ENCODE results near the gene SYNE1.

DNA sequence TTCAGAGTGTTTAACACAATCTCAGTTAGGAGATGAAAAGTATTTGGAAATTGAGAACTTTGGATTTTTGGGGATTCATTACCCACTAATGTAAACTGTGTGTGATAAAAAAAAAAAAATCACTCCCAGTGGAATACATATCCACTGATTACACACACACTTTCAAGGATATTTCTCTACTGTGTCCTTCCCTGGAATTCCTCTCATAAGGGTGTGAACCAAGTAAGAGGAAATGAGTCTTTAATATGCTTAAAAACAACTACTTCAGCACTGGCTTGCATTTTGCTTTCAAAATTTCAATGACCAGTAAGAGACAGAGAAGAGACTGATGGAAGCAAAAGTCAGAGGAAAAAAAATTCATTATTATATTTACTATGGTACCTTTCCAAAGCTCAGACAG is 36.1 kb upstream of the SYNE1 start:
- TF ChIP-seq CTCF (IDR thresholded peaks at IDR 0.05): no peak
- no peak for TF ChIP-seq POLR2AphosphoS5 (IDR thresholded peaks at IDR 0.05)
- no peak for TF ChIP-seq EP300 (IDR thresholded peaks at IDR 0.05)
- TF ChIP-seq POLR2A (IDR thresholded peaks at IDR 0.05): no peak
